T-helper 9 cell (primary cell): ENCODE results near the gene LMBR1L.
A peak's percentile ranks its signal among the peaks of the same experiment; 100 is the strongest.

Experiments used
- DNase-seq: peaks from one replicate; pipeline ENCODE4 v3.0.0-alpha.2; 2020

Gene LMBR1L

DNA sequence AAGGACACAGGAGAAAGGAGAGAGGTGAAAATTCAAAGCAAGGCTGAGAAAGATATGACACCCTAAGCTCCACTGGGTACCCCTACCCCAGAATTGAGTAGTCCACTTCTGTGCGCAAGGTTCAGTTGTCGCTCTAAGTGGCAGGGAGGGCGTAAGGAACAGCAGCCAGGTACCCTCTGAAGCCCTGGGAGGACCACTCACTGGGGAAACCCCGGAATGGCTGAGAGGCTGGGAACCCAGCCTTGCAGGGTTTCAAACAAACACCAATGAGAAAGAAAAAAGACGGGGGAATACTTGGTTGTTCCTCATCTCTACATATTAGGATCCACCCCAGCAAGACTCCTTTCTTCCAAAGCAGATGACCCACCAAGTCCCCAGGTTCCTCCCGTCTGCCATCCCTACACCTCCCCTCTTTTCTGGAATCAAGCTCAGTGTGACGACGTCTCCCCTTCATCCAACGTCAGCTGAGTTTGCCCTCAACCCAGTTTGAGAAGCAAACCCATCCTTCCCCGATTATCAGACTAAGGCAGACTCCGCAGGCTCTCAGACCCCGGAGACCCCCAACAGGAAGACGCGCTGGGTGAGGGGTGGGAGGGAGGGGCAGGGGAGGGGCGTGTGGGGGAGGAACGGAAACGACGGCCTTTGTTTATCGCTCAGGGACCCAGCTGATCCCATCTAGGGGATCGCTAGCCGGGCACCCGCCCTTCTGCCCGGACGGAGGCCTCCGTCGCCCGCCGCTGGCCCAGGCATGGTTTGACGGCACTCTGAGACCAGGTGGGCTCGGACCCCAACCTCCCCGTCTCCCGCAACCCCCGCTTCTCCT, 795 bp downstream of the LMBR1L start:
- DNase-seq: no peak

DNA sequence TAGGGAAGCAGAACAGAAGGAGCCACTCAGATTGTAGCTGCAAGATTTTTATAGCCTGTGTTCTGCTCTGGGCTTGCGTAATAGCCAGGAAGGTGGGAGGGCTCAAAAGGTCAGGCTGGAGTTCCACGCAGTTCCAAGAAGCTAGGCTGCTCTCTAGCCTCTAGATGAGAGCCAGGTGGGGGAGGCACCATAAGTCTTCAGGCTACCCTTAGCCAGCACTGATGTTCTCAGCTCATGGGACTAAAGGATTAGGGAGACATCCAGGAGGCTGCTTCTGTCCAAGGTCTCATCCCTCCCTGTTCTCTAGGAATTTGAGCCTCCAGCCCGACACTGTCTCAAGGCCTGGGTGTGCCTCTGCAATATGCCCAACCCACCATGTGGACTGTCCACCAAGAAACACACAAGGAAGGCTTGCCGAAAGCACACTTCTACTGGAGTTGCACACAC, 1.7 kb downstream of the LMBR1L start:
- DNase-seq: no peak

DNA sequence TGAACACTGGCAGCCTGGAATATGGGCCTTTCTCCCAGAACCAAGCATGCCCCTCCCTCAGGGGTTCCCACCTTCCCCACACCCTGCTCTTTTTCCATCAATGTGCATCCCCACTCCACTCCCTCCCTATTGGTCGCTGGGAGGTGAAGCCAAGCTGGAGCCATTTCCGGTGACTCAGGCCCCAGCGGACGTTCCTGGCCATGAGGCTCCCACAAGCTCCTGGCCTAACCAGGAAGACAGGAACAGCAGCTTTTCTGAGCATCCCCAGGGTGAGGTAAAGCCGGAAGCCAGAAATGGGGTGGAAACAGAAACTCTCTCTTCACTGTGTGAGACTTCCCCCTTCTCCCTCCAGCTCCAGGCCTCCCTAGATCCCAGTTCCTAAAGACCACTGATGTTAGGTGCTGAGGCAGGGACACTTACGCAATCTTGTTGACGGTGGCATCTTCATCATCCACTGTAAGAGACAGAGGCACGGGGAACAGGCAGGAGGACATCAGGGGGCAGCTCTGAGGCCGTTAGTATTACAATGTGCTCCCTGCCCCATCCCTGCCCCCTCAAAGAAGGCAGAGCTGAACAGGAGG, 5.1 kb downstream of the LMBR1L start:
- DNase-seq: no peak

DNA sequence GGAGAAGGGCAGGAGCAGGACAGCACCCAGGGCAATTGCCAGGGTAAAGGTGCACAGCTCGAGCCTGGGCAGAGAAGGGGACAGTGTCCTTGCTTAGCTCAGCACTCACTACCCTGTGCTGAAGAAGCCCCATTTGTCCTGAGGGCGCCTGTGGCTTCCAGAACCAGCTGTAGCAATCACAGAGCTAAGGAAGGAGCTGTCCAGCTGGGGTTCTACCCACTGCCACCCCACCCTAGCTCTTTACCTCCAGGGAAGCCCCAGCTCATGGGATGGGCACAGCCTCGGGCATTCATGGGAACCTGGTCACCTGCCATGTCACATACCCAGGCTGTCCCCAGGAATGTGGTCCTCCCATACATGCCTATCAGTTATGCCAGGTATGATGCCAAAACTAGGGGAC, 5.8 kb downstream of the LMBR1L start:
- DNase-seq: no peak

DNA sequence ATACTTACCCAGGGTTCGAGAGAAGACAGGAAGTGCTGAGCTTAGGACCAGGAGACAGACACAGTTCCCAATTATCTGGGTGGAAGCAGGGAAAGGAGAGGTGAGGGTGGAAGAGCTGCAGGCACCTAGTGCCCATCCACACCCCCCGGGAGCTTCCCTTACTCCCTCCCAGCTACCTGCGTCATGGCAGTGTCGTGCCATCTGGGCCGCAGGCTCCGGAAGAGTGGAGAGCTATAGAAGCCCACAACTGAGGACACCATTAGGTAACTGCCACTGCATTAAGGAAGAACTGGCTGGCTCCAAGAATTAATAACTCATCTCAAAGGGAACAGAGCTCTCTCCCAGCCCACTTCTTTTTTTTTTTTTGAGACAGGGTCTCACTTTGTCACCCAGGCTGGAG, 10.3 kb downstream of the LMBR1L start:
- no peak for DNase-seq

DNA sequence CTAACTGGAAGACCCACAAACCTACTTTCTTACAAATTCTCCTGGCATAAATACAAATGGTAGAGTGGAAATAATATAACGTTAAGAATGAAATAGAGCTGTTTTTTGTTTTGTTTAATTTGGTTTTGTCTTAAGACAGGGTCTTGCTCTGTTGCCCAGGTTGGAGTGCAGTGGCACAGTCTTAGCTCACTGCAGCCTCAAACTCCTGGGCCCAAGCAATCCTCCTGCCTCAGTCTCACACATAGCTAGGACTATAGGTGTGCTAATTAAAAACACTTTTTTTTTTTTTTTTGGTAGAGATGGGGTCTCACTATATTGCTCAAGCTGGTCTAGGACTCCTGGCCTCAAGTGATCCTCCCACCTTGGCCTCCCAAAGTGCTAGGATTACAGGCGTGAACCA, 11.9 kb downstream of the LMBR1L start:
- no peak for DNase-seq

- peak; percentile 59 for DNase-seq
Measured at GRCh38 chr12:49098035-49098451, 12.6 kb downstream of the LMBR1L start.

DNA sequence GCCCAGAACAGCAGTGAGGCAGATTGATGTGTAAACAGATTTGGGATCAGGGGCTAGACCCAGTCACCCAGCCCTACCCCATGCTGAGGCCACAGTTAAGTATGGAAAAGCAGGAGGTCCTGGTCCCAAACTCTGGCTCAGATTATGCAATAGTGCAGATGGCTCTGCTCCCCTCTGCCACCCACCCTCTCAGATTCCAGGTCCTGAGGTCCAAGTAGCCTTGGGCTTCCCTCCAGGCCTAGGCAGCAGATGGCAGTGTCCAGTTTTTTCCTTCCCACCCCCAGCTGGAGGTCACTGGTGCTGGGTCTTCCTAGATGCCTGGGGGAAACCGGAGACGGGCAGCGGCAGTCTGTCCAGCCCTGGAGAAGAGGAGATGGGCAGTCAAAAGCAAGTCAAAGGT, 13.3 kb downstream of the LMBR1L start:
- DNase-seq: no peak

DNA sequence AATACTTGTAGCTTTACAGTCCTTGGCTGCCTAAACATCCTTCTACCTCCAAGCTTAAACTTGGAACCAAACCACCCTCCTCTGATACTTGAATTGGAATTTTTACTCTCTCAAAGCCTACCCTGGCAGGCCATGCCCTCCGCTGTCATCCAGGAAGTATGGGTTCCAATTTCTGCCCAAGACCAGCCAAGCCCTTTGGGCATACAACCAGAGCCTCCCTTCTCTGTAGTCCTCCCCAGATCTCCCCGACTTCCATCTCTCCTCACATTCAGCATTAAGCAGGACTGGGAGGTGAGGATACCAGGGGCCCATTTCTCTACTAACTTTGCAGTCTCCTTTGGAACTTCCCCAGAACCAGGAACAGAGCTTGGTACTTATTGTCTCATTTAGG, 15.7 kb downstream of the LMBR1L start:
- no peak for DNase-seq

- no peak for DNase-seq
Measured at GRCh38 chr12:49094160-49094974, 16.3 kb downstream of the LMBR1L start, which contains the start of gene DHH. DHH (minus strand) TSS chr12:49094801; CDS start chr12:49094512, 289 bp downstream.

- DNase-seq: no peak
Measured at GRCh38 chr12:49093792-49094159, 16.9 kb downstream of the LMBR1L start.

DNA sequence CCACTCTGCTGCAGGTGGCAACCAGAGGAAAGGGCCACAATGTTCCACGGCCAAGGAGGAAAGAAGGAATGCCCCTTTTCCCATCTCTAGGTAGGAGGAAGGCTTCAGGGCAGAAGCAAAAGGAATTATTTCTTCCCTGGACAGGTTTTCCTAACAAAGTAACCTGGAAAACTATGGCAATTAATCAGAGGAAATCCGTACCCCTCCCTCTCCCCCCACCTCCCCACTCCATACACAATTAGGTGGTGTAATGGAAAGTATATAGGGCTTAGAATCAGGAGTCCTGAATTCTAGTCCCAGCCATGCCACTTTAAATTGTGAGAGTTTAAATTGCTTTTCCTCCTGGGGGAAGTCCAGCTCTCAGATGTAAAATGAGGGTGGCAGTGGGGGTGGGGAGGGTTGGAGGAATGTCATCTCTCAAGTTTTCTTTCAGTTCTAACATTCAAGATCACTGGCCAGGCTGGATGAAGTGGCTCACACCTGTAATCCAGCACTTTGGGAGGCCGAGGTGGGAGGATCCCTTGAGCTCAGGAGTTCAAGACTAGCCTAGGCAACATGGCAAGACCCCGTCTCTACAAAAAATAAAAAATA, 17.7 kb downstream of the LMBR1L start:
- DNase-seq: no peak

DNA sequence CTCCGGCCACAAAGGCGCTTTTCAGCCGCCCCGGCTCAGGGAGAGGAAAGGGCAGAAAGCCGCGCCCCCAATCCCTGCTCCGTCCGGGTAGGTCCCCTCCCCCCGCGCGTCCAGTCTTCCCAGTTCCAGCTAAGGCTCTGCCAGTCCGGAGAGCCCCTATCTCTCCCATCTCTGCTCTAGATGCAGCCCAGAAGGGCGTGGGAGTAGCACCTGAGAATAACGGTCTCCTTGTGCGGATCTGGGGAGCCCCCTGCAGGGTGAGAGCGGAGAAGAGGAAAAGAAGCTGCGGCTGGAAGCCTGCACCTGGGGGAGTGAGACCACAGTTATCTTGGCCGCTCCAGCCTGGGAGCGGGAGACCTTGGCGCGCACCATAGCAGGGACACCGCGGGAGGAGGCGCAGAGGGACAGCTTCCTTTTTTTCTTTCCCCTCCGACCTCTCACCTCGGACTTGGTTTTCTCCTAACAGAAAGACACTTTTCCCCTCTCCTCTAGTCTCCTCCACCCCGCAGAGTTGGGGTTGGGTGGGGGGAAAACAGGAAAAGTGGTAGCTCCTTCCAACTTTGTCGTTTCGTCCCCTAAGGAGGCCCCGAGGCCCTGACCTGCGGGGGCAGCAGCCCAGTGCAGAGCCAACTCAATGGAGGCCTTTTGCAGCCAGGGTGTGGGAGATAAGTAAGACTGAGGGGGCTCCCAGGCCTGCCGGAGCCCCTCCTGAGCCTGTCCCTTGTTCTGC, 18.4 kb downstream of the LMBR1L start:
- DNase-seq: peak; percentile 40

GRCh38 chr12:49091836-49092085, 18.9 kb downstream of the LMBR1L start:
- no peak for DNase-seq

DNA sequence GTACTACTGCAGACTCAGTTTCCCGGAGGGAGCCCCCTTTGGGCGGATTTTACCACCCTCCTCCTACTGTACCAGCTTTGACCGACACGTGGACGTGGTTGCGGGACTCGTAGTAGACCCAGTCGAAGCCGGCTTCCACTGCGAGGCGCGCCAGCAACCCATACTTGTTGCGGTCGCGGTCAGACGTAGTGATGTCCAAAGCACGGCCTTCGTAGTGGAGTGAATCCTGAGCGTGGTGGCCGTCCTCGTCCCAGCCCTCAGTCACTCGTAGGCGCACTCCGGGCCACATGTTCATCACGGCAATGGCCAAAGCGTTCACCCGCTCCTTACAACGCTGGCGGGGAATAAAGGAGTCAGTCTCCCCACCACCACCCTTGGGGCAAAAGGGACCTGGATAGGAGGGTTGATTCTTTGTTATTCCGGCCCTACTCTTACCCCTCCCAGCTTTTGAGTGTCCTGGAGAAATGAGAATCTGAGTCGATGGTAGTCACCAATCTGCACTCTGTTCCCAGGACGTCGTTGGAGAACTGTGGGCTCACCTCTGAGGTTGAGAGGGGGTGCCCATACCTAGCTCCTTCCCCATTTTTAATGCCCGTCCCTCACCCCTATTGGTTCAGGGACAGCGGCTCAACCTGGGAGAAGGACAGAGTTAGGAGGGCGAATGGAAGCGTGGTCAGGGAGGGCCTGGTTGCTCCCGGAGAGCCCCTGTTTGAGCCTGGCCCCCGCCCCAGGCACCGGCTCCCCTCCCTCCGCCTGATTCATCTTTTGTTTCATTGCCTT, 19.4 kb downstream of the LMBR1L start:
- DNase-seq: no peak

- DNase-seq: peak; percentile 32
Measured at GRCh38 chr12:49089821-49090773, 20.6 kb downstream of the LMBR1L start.

GRCh38 chr12:49088932-49089330, 21.7 kb downstream of the LMBR1L start:
- no peak for DNase-seq

- DNase-seq: peak; percentile 56
Measured at GRCh38 chr12:49088150-49088931, 22.3 kb downstream of the LMBR1L start.

DNA sequence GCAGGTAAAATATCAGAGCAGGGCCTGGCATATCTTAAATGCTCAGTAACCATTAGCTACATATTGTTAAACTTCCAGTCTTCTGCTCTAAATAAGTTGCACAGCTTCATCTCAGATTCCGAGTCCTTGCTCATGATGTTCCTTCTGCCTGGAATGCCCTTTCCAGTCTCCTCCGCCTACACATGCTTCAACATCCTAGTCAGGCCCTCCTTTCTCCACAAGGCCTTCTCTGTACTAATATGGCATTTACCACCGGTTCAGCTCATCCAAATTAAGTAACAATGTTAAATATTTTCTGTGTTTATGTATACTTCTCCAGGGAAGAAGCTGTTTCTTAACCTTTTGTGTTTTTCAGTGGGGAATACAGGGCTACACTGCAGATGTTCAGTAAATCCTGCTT, 24.5 kb downstream of the LMBR1L start:
- no peak for DNase-seq

GRCh38 chr12:49084438-49084837, 26.2 kb downstream of the LMBR1L start:
- DNase-seq: no peak
